Immature natural killer cell (primary cell): ENCODE measurements around the gene RAD51B. TPM values are rescaled to one million over a fixed set of nuclear protein-coding genes. Genes with fewer than 3 reads are reported as not detected.
"Not testable (repeated sequence)": the region's sequence is repeated elsewhere in the genome, so short reads cannot be mapped to it uniquely, and the experiment has no call there.

Source experiments
- DNase-seq, 3 donors: peaks; one replicate each; pipeline ENCODE4 v3.0.0; 2022; ENCODE audit warnings: mixed read lengths in 1 of 3
- H3K27ac Mint-ChIP-seq, 6 donors: one replicate each; pipeline ENCODE4 v1.8.0; 2020; ENCODE audit warnings: mixed read lengths in 6 of 6, mild to moderate bottlenecking in 5 of 6, inconsistent platforms in 4 of 6, moderate library complexity in 3 of 6
- H3K27me3 Mint-ChIP-seq, 3 donors: one replicate each; pipeline ENCODE4 v1.8.0; 2020 to 2021; ENCODE audit warnings: low read depth in 3 of 3, mild to moderate bottlenecking in 3 of 3, mixed read lengths in 3 of 3, moderate library complexity in 3 of 3, inconsistent platforms in 1 of 3
- H3K36me3 Mint-ChIP-seq, 3 donors: one replicate each; pipeline ENCODE4 v1.8.0; 2020; ENCODE audit warnings: mixed read lengths in 3 of 3, inconsistent platforms in 2 of 3, mild to moderate bottlenecking in 2 of 3
- H3K4me1 Mint-ChIP-seq, 2 donors: one replicate each; pipeline ENCODE4 v1.8.0; 2020; ENCODE audit warnings: inconsistent platforms in 2 of 2, mild to moderate bottlenecking in 2 of 2, mixed read lengths in 2 of 2, moderate library complexity in 1 of 2
- H3K4me3 Mint-ChIP-seq, 5 donors: one replicate each; pipeline ENCODE4 v1.8.0; 2020; ENCODE audit warnings: mild to moderate bottlenecking in 5 of 5, mixed read lengths in 5 of 5, inconsistent platforms in 3 of 5, moderate library complexity in 3 of 5
- H3K9me3 Mint-ChIP-seq, 6 donors: one replicate each; pipeline ENCODE4 v1.8.0; 2020; ENCODE audit warnings: mild to moderate bottlenecking in 6 of 6, mixed read lengths in 6 of 6, inconsistent platforms in 4 of 6, moderate library complexity in 3 of 6
- polyA plus RNA-seq, 3 donors: library from polyadenylated mRNA; unstranded; fragments of 300-500 nt; fragmentation: Illumina TruSeq; gene quantifications; one replicate each; pipeline ENCODE4 v1.2.3, GENCODE V29; 2021

The RAD51B gene
- polyA plus RNA-seq, 3 donors from 2014 or later: 17.6 to 20.8 (median 17.7) TPM

DNA sequence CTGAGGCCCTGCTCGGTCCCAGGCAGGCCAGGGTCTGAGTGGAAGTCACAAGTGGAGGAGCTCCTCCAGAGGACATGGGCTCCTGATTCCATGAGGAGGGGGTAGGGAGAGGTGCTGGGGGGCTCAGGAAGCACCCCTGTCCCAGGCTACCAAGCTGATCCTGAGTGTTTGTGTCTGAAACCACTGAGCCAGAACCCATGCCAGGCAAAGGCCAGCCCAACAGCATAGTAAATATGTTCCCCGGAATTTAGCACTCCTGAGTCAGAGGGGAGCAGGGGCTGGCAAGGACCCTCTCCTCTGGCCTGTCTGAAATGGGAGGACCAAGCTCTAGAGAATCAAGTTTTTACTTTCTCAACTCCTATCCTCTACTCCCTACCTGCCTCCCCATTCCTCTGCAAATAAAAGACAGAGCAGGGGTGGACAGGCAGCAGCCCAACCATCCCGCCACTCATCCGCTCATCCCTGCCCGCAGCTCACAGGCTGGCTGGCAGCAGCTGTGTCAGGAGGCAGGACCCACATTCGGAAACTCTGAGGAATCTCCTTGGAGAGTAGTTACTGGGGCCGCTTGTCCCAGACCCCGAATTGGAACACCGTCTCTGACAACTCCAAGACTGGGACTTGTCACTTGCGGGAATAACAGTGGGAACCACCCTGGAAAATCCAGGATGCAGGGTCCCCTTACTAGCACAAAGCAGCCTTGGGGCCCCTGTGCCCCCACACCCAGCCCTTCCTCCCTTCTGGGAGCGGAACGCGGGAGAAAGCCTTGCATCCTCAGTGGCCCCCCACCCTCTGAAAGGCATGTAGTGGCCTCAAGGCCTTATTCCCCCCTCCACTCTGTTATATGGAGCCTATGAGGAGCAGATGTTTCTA lies 870.7 kb downstream of the RAD51B start:
- H3K36me3 Mint-ChIP-seq: no peaks in the 10 kb centered on the region
- peaks cover 0 to 4% (median 4%) of the 10 kb centered on the region in 3 donors for H3K27me3 Mint-ChIP-seq
- DNase-seq: no peak
- H3K27ac Mint-ChIP-seq: no peak overlapping the region
- H3K9me3 Mint-ChIP-seq: peaks cover 0 to 1% (median 0%) of the 10 kb centered on the region in 6 donors
- no peak overlapping the region for H3K4me3 Mint-ChIP-seq
- peaks cover 29 to 47% of the 10 kb centered on the region in 2 donors for H3K4me1 Mint-ChIP-seq

DNA sequence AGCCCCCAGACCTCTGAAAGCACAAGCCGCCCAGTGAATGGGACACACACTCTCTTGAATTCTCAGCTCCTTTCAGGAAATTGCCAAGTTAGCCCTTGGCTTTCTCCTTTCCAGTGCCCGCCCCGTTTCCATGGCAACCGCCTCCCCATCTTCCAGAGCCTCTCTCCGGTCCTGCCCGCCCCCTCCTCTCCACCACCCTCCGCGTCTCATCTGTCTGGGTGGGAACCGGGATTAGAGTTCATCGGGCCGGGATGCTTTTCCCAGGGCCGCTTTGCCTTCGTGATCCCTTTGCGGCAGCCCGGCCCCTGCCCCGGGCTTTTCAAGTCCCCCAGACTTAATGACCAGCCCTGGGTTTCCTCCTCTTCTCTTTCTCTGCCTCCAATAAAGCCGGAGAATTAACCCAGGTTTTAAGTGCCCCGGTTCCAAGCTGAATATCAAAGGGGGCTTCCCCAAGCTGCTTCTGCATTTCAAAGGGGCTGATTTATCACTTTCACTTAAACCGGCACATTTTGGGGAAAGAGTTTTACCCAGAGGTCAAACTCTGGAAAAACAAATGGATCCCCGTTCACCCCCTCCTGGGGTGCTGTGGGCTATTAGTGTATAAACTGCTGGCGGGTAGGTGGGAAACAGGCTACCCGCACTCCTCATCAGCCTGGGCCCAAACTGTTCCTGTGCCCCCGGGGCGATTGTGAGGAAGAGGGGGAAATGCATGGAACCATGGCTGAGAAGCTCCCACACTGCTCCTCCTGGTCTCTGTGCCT lies 871.6 kb downstream of the RAD51B start:
- H3K4me1 Mint-ChIP-seq: peaks cover 29 to 47% of the 10 kb centered on the region in 2 donors

DNA sequence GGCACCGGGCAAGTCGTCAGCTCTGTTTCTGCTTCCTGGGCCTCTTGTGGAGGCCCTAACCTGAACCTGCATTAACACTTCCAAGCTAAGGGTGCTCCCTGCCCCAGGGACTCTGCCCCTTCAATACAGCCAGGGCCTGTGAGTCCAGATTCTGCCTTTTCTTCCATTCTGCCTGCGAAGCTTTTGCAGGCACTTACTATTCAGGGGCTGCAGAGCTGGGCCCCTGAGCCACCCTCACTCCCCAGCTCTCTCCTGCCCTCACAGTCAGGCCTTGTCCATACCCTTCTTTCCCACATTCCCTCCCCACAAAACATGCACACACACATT lies 872.2 kb downstream of the RAD51B start:
- peaks cover 0 to 1% (median 0%) of the 10 kb centered on the region in 6 donors for H3K9me3 Mint-ChIP-seq
- H3K4me1 Mint-ChIP-seq: peaks cover 26 to 43% of the 10 kb centered on the region in 2 donors

More for the DNA sequence above, 871.6 kb downstream of the RAD51B start:
- H3K27ac Mint-ChIP-seq: no peak overlapping the region
- no peak for DNase-seq
- H3K4me3 Mint-ChIP-seq: no peak overlapping the region
- H3K9me3 Mint-ChIP-seq: peaks cover 0 to 1% (median 0%) of the 10 kb centered on the region in 6 donors
- peaks cover 0 to 4% (median 0%) of the 10 kb centered on the region in 3 donors for H3K27me3 Mint-ChIP-seq
- H3K36me3 Mint-ChIP-seq: no peaks in the 10 kb centered on the region

DNA sequence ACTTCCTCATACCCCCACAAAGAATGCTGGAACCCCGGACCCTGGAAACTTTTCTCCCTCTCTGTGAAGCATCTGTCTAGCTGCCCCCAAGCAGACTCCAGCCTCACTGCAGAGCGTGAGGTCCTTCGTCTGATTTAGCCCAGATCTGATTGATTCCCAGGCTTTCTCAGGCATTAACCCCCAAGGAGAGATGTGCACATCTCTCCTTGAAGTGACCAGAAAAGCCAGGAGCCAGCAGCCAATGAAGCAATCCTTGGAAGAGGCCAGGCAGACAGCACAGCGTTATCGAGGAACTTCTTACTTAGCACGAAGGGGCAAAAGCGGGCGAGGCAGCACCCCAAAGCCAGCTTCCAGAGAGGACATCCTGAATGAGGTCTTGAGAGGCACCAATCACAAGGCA lies 872.6 kb downstream of the RAD51B start:
- no peak for DNase-seq
- no peak overlapping the region for H3K27ac Mint-ChIP-seq
- H3K9me3 Mint-ChIP-seq: peaks cover 0 to 1% (median 0%) of the 10 kb centered on the region in 6 donors
- H3K4me3 Mint-ChIP-seq: no peak overlapping the region
- no peaks in the 10 kb centered on the region for H3K36me3 Mint-ChIP-seq
- peaks cover 26 to 40% of the 10 kb centered on the region in 2 donors for H3K4me1 Mint-ChIP-seq
- H3K27me3 Mint-ChIP-seq: peaks cover 0 to 4% (median 0%) of the 10 kb centered on the region in 3 donors

More for the DNA sequence above, 872.2 kb downstream of the RAD51B start:
- peaks cover 0 to 4% (median 0%) of the 10 kb centered on the region in 3 donors for H3K27me3 Mint-ChIP-seq
- DNase-seq: no peak
- no peaks in the 10 kb centered on the region for H3K36me3 Mint-ChIP-seq
- no peak overlapping the region for H3K4me3 Mint-ChIP-seq
- H3K27ac Mint-ChIP-seq: no peak overlapping the region

DNA sequence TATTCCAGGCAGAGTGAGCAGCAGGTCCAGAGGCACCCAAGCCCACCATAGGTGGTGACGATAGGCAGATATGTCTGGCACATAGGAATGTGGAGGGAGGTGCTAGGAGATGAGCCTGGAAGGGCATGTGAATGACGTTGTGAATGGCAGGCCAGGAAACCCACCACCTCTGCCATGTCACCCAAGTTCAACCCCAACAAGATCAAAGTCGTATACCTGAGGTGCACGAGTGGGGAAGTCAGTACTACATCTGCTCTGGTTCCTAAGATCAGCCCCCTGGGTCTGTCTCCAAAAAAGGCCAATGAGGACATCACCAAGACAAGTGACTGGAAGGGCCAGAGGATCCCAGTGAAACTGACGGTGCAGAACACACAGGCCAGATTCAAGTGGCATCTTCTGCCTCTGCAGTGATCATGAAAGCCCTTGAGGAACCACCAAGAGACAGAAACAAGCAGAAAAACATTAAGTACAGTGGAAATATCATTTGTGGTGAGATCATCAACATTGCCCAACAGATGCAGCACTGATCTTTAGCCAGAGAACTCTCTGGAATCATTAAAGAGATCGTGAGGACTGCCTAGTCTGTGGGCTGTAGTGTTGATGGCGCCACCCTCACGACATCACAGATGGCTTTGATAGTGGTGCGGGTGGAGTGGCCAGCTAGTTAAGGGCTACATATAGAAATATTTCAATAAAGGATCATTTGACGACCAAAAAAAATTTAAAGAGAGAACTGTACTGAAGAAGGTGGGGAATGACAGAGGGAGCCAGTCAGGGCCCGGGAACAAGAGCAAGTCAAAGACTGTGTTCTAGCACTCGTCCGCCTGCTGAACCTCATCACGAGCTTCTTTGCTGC lies 873.6 kb downstream of the RAD51B start:
- Mint-ChIP-seq H3K36me3 (no peaks in the 10 kb centered on the region), H3K27ac (peak overlapping the region in 1 of 6 donors; percentile 40), H3K4me1 (peaks cover 26 to 40% of the 10 kb centered on the region in 2 donors), H3K4me3 (no peak overlapping the region), H3K27me3 (peaks cover 0 to 4% (median 0%) of the 10 kb centered on the region in 3 donors), H3K9me3 (peaks cover 0 to 1% (median 0%) of the 10 kb centered on the region in 6 donors)
- no peak for DNase-seq

DNA sequence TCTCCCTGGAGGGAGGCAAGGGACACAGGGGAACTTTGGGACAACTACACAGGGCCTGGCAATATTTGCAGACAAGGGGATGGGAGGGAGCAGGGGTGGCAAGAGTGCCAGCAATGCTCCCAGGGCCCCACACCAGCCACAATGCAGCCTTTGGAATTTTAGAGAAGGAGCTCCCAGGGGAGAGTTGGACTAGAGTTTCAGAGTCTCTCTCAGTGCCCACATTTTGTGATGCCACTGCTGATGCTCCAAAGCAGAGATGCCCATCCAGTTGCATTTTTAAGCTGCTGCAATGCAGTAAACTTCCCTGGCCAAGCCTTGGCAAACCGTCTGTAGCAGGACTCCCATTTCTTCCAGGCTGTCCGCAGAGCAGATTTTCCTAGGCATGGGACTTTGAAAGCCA lies 874.3 kb downstream of the RAD51B start:
- H3K4me3 Mint-ChIP-seq: no peak overlapping the region
- H3K27ac Mint-ChIP-seq: peak overlapping the region in 2 of 6 donors; percentile 11 to 45
- H3K4me1 Mint-ChIP-seq: peaks cover 26 to 40% of the 10 kb centered on the region in 2 donors
- H3K9me3 Mint-ChIP-seq: peaks cover 0 to 1% (median 0%) of the 10 kb centered on the region in 6 donors
- no peak for DNase-seq
- H3K36me3 Mint-ChIP-seq: no peaks in the 10 kb centered on the region
- peaks cover 0 to 4% (median 2%) of the 10 kb centered on the region in 3 donors for H3K27me3 Mint-ChIP-seq

DNA sequence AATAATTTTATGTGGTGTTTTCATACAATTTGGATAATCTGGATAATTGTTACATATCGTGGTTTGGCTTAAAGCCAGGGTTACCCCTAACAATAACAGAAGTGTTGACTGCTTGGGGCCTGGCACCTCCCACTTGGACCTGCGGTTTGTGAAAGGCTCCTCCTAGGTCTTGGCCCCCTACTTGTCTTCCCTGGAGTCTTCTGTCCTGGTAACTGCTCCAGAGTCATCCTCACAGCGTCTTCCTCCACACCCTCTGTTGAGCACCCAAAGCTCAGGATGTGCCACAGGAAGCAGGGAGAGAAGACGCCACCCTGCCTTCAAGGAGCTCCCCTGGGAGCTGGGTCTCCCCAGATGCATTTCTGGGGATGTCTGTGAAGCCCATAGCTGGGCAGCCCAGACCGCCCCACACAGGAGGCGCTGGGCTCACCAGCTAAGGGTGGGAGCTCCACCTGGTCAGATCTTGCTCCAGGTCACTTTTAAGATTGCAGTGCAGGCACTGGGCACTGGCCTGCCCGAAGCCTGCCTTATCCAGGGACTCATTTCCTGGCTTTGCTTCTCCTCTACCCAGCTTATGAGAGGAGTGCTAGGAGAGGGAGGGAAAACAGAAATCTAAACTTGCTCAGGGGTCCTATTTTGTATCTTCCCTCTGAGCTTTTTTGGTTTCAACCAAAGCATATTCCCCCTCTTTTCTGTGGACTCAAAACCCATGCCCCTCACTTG lies 875.1 kb downstream of the RAD51B start:
- peak overlapping the region; percentile 60 to 95 (median 81) for H3K27ac Mint-ChIP-seq
- H3K27me3 Mint-ChIP-seq: peaks cover 0 to 4% (median 2%) of the 10 kb centered on the region in 3 donors
- peaks cover 0 to 1% (median 0%) of the 10 kb centered on the region in 6 donors for H3K9me3 Mint-ChIP-seq
- H3K4me3 Mint-ChIP-seq: peak overlapping the region; percentile 29 to 84 (median 38)
- no peaks in the 10 kb centered on the region for H3K36me3 Mint-ChIP-seq
- no peak for DNase-seq
- H3K4me1 Mint-ChIP-seq: peaks cover 26 to 40% of the 10 kb centered on the region in 2 donors

DNA sequence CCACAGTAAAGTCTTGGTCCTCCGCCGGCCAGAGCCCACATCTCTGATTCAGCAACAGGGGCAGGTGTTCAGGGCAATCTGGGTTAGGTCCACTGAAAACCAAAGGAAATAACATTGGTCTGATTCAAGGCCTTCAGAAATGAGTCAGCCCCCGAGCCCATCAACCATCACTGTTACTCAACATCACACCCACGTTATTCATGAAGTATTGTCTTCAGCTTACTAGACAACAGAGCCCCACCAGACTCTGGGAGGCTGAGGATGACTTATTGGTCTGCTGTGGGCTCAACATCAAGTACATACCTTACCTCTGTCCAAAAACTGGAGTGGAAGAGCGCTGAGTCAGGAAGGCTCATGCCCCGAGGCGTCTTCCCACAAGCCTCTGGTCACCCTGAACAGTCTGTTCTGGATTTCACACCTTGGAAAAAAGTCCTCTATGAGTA lies 875.8 kb downstream of the RAD51B start:
- peak; percentile 58 to 68 (median 67) for DNase-seq
- Mint-ChIP-seq H3K9me3 (peaks cover 0 to 1% (median 0%) of the 10 kb centered on the region in 6 donors), H3K4me3 (peak overlapping the region; percentile 29 to 84 (median 38)), H3K27me3 (peaks cover 0 to 4% (median 2%) of the 10 kb centered on the region in 3 donors), H3K27ac (peak overlapping the region; percentile 60 to 95 (median 81)), H3K4me1 (peaks cover 26 to 40% of the 10 kb centered on the region in 2 donors), H3K36me3 (no peaks in the 10 kb centered on the region)

DNA sequence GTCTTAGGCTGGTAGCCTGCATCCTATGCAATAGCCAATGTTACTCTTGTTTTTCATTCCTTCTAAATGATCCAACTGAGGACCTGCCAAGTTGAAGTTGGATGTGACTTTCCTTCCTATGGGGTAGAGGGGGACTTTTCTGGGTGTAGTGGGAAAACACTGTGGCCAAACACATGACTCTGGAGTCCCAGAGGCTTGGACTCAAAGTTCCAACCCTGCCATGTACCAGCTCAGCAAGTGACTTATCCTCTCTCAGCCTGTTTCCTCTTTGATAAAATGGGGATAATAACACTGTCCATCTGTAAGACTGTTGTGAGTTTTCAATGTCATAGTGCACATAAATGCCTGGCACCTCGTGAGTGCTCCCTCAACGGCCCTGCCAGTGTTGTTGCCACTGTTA lies 876.3 kb downstream of the RAD51B start:
- H3K36me3 Mint-ChIP-seq: peaks cover 0 to 1% (median 0%) of the 10 kb centered on the region in 3 donors
- H3K27me3 Mint-ChIP-seq: peaks cover 0 to 4% (median 2%) of the 10 kb centered on the region in 3 donors
- H3K4me3 Mint-ChIP-seq: peak overlapping the region; percentile 29 to 84 (median 38)
- H3K9me3 Mint-ChIP-seq: peaks cover 0 to 1% (median 0%) of the 10 kb centered on the region in 6 donors
- peaks cover 26 to 40% of the 10 kb centered on the region in 2 donors for H3K4me1 Mint-ChIP-seq
- DNase-seq: no peak
- H3K27ac Mint-ChIP-seq: peak overlapping the region; percentile 60 to 95 (median 81)

DNA sequence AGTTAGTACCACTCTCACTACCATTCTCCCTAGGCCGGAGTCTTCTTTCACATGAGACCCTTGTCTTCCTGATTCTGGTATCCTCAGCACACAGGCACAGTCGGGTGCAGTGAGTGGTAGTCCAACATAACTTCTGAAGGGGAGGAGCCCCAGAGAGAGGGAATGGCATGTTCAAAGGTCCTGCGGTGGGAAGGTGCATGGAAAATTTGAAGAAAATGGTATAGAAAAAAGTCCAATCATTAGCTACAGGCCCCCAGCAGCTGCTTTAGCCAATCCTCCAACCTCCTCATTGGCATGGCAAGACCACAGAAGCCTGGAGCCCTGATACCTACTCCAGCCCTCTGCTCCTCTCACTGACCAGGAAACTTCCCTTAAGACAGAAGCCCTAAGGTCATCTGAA lies 876.7 kb downstream of the RAD51B start:
- Mint-ChIP-seq H3K4me3 (peak overlapping the region in 1 of 5 donors; percentile 38), H3K9me3 (peaks cover 0 to 1% (median 0%) of the 10 kb centered on the region in 6 donors), H3K4me1 (peaks cover 26 to 40% of the 10 kb centered on the region in 2 donors), H3K36me3 (peaks cover 0 to 4% (median 0%) of the 10 kb centered on the region in 3 donors), H3K27ac (peak overlapping the region in 4 of 6 donors; percentile 21 to 92 (median 53)), H3K27me3 (peaks cover 0 to 4% (median 2%) of the 10 kb centered on the region in 3 donors)
- DNase-seq: no peak

DNA sequence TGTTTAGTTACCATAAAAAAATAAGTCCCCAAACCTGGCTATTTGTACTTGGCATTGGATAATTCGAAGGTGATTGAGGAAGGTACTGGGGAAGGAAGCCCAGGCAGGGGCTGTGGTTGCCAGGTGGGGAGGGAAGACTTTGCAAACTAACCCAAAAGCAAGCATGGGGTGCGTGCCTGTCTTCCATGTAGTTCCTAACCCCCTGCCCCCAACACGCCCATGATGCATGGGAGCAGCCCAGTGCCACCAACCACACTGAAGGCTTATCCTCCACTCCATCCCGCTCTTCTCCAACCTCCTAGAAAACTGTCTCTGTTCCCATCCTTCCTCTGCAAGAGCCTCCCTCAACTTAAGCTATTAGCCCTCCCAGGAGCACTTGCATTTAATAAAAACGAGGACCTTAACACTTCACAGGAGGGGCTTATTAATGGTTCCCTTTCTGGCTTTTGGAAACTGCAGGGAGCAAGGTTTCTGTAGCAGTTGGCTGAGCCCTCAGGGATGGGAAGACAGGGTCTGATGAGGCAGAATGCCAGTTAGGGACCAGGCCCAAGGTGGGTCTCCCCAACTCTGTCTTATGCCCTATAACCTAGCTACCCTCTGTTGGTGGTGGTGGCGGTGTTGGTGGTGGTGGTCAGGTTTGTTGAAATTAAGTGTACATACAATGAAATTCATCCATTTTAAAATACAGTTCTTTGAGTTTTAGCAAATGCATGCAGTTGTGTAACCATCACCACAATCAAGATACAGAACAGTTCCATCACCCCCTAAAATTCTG lies 877.3 kb downstream of the RAD51B start:
- DNase-seq: no peak
- H3K27me3 Mint-ChIP-seq: peaks cover 0 to 3% (median 2%) of the 10 kb centered on the region in 3 donors
- peaks cover 0 to 4% (median 0%) of the 10 kb centered on the region in 3 donors for H3K36me3 Mint-ChIP-seq
- peak overlapping the region in 1 of 6 donors; percentile 31 for H3K27ac Mint-ChIP-seq
- peaks cover 0 to 1% (median 0%) of the 10 kb centered on the region in 6 donors for H3K9me3 Mint-ChIP-seq
- no peak overlapping the region for H3K4me3 Mint-ChIP-seq
- H3K4me1 Mint-ChIP-seq: peaks cover 26 to 40% of the 10 kb centered on the region in 2 donors

DNA sequence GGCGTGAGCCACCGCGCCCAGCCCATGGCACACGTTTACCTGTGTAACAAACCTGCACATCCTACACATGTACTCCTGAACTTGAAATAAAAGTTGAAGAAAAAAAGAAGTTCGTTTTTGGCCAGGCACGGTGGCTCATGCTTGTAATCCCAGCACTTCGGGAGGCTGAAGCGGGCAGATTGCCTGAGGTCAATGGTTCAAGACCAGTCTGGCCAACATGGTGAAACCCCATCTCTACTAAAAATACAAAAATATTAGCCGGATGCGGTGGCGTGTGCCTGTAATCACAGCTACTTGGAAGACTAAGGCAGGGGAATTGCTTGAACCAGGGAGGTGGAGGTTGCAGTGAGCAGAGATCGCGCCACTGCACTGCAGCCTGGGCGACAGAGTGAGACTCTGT lies 879.2 kb downstream of the RAD51B start:
- not testable (repeated sequence) for H3K27ac Mint-ChIP-seq, H3K9me3 Mint-ChIP-seq, H3K27me3 Mint-ChIP-seq, DNase-seq, H3K36me3 Mint-ChIP-seq, H3K4me3 Mint-ChIP-seq
- peaks cover 19 to 26% of the 10 kb centered on the region in 2 donors for H3K4me1 Mint-ChIP-seq
